CD4-positive, CD25-positive, alpha-beta regulatory T cell (primary cell): ENCODE measurements around the gene FBP1. TPM values are rescaled to one million over a fixed set of nuclear protein-coding genes. Genes with fewer than 3 reads are reported as not detected.
"Not testable (repeated sequence)": the region's sequence is repeated elsewhere in the genome, so short reads cannot be mapped to it uniquely, and the experiment has no call there.

Experiments used
- ATAC-seq, 2 donors: fragments of 150-1000 bp; cut with Tn5 transposase; one replicate each; pipeline ENCODE4 v1.10.0; 2021; ENCODE audit warnings: low read depth in 2 of 2, moderate number of reproducible peaks in 2 of 2, moderate library complexity in 1 of 2
- DNase-seq, 3 donors: peaks; one replicate each; pipeline versions ENCODE4 v3.0.0 to v3.0.0-alpha.2; 2012 to 2022; ENCODE audit warnings: mixed read lengths in 1 of 3
- H3K27ac ChIP-seq: one replicate; pipeline ENCODE4 v1.7.0; 2013; ENCODE audit warnings: mild to moderate bottlenecking, low read length; ENCODE audit not compliant: insufficient read depth, poor library complexity, severe bottlenecking
- H3K27me3 ChIP-seq: one replicate; pipeline ENCODE4 v1.7.0; 2013; ENCODE audit warnings: low read length; ENCODE audit not compliant: control insufficient read depth, insufficient read depth
- H3K36me3 ChIP-seq: one replicate; pipeline ENCODE4 v1.7.0; 2013; ENCODE audit warnings: mild to moderate bottlenecking, low read length, moderate library complexity; ENCODE audit not compliant: control insufficient read depth, insufficient read depth
- H3K4me1 ChIP-seq: 2 replicates; pipeline ENCODE4 v1.7.0; 2013; ENCODE audit warnings: mild to moderate bottlenecking, low read length; ENCODE audit not compliant: insufficient read depth, control insufficient read depth, poor library complexity, severe bottlenecking
- H3K4me3 ChIP-seq: one replicate; pipeline ENCODE4 v1.7.0; 2013; ENCODE audit warnings: low read depth, mild to moderate bottlenecking, low read length, moderate library complexity
- H3K9me3 ChIP-seq, 2 experiments: 1 replicate in 1 of 2; 2 replicates in 1 of 2; pipeline ENCODE4 v1.7.0; 2013; ENCODE audit warnings: low read length in 2 of 2, mild to moderate bottlenecking in 1 of 2, moderate library complexity in 1 of 2; ENCODE audit not compliant: control insufficient read depth in 2 of 2
- H3K27ac Mint-ChIP-seq, 3 donors: one replicate each; pipeline ENCODE4 v1.8.0; 2020 to 2022; ENCODE audit warnings: mild to moderate bottlenecking in 3 of 3, mixed read lengths in 3 of 3, moderate library complexity in 2 of 3
- H3K27me3 Mint-ChIP-seq: one replicate; pipeline ENCODE4 v1.8.0; 2022; ENCODE audit warnings: mild to moderate bottlenecking, mixed read lengths
- H3K36me3 Mint-ChIP-seq: one replicate; pipeline ENCODE4 v1.8.0; 2020; ENCODE audit warnings: mixed read lengths
- H3K4me1 Mint-ChIP-seq, 4 donors: one replicate each; pipeline ENCODE4 v1.8.0; 2020 to 2022; ENCODE audit warnings: mixed read lengths in 4 of 4, mild to moderate bottlenecking in 1 of 4
- H3K4me3 Mint-ChIP-seq, 4 donors: one replicate each; pipeline ENCODE4 v1.8.0; 2020 to 2022; ENCODE audit warnings: mild to moderate bottlenecking in 4 of 4, mixed read lengths in 4 of 4, moderate library complexity in 3 of 4
- H3K9me3 Mint-ChIP-seq, 7 donors: one replicate each; pipeline ENCODE4 v1.8.0; 2020 to 2022; ENCODE audit warnings: mixed read lengths in 7 of 7, mild to moderate bottlenecking in 3 of 7, moderate library complexity in 2 of 7
- polyA plus RNA-seq, 4 donors: library from polyadenylated mRNA; unstranded; fragments of 300-500 nt; fragmentation: Illumina TruSeq; gene quantifications; one replicate each; pipeline ENCODE4 v1.2.3, GENCODE V29; 2021
- total RNA-seq: library from RNA; stranded (reverse); gene quantifications from one replicate; pipeline ENCODE4 v1.2.3, GENCODE V29; 2022

Gene FBP1
- total and polyA plus RNA-seq, 5 donors from 2014 or later, result 0.42 to 9.2 (median 4.8) TPM

DNA sequence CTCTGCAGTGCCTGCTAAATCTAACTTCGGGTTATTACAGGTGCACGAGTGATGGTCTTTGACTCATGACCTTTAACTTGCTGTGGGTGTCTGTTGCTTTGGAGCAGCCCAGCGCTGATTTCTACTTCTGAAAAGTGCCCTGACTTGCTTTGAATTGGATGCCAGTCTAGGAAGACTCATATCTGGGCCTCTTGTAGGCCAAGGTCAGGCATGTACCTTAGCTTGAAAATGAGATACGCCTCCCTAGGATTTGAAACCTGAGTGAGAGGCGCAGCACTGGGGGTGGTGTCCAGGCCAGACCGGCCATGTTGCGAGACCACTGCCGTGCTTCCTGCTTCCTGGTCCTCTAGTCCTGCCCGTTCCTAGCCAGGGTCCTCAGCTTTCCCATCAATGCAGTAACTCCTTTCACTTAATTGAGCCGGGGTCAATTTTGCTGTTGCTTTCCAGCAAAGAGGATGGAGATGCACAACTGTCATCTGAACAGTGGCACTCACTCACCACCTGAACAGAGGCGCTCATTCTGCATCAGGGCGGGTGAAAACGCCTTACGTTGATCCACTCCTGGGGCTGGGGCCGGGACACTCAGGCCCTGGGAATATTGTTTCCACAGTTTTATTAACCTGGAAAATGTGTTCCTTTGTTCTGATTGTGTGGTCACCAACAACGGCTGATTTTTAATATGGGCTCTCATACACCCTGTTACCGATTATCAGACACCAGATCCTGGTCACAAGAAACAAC is 70.2 kb downstream of the FBP1 start:
- no peaks in the 10 kb centered on the region for H3K9me3 ChIP-seq
- Mint-ChIP-seq H3K9me3 (peaks cover 0 to 2% (median 0%) of the 10 kb centered on the region in 7 donors), H3K27ac (no peak overlapping the region), H3K4me3 (no peak overlapping the region), H3K4me1 (no peaks in the 10 kb centered on the region), H3K27me3 (peaks cover 24% of the 10 kb centered on the region), H3K36me3 (no peaks in the 10 kb centered on the region)
- no peaks in the 10 kb centered on the region for H3K4me1 ChIP-seq
- H3K27me3 ChIP-seq, result peaks cover 5% of the 10 kb centered on the region
- ATAC-seq (no peak), DNase-seq (no peak)
- H3K4me3 ChIP-seq, result no peak overlapping the region
- H3K27ac ChIP-seq, result no peak overlapping the region
- no peaks in the 10 kb centered on the region for H3K36me3 ChIP-seq

- no peak for ATAC-seq
- Histone ChIP-seq H3K27me3 (peaks cover 3% of the 10 kb centered on the region), H3K27ac (no peak overlapping the region), H3K4me3 (no peak overlapping the region), H3K36me3 (no peaks in the 10 kb centered on the region), H3K9me3 (no peaks in the 10 kb centered on the region), H3K4me1 (no peaks in the 10 kb centered on the region)
- no peak for DNase-seq
- Mint-ChIP-seq H3K27ac (no peak overlapping the region), H3K9me3 (peaks cover 0 to 5% (median 1%) of the 10 kb centered on the region in 7 donors), H3K4me3 (no peak overlapping the region), H3K27me3 (peaks cover 16% of the 10 kb centered on the region), H3K36me3 (no peaks in the 10 kb centered on the region), H3K4me1 (no peaks in the 10 kb centered on the region)
Observed at GRCh38 chr9:94568250-94568889, 70.9 kb downstream of the FBP1 start.

GRCh38 chr9:94567271-94567670 is 72.0 kb downstream of the FBP1 start:
- peaks cover 10% of the 10 kb centered on the region for H3K27me3 Mint-ChIP-seq
- H3K4me1 ChIP-seq, result no peaks in the 10 kb centered on the region
- H3K4me3 ChIP-seq, result no peak overlapping the region
- H3K36me3 Mint-ChIP-seq, result no peaks in the 10 kb centered on the region
- no peaks in the 10 kb centered on the region for H3K36me3 ChIP-seq
- ATAC-seq (no peak), DNase-seq (no peak)
- H3K27ac ChIP-seq, result no peak overlapping the region
- H3K27me3 ChIP-seq, result peaks cover 3% of the 10 kb centered on the region
- H3K4me3 Mint-ChIP-seq, result no peak overlapping the region
- peaks cover 0 to 5% (median 1%) of the 10 kb centered on the region in 7 donors for H3K9me3 Mint-ChIP-seq
- no peaks in the 10 kb centered on the region for H3K4me1 Mint-ChIP-seq
- no peak overlapping the region for H3K27ac Mint-ChIP-seq
- no peaks in the 10 kb centered on the region for H3K9me3 ChIP-seq

- Mint-ChIP-seq H3K9me3 (peaks cover 0 to 5% (median 1%) of the 10 kb centered on the region in 7 donors), H3K4me1 (no peaks in the 10 kb centered on the region), H3K4me3 (no peak overlapping the region), H3K36me3 (no peaks in the 10 kb centered on the region), H3K27ac (no peak overlapping the region), H3K27me3 (peaks cover 9% of the 10 kb centered on the region)
- Histone ChIP-seq H3K4me1 (no peaks in the 10 kb centered on the region), H3K36me3 (no peaks in the 10 kb centered on the region), H3K27ac (no peak overlapping the region), H3K4me3 (no peak overlapping the region), H3K9me3 (no peaks in the 10 kb centered on the region), H3K27me3 (peaks cover 3% of the 10 kb centered on the region)
- DNase-seq (no peak), ATAC-seq (no peak)
Observed at GRCh38 chr9:94566550-94566949, 72.8 kb downstream of the FBP1 start.

DNA sequence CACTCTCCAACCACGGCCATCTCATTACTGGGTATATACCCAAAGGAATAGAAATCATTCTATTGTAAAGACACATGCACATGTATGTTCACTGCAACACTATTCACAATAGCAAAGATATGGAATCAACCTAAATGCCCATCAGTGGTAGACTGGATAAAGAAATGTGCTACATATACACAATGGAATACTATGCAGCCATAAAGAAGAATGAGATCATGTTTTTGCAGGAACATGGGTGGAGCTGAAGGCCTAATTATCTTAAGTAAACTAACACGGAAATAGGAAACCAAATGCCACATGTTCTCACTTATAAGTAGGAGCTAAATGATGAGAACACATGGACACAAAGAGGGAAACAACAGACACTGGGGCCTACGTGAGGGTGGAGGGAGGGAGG is 75.0 kb downstream of the FBP1 start:
- not testable (repeated sequence) for DNase-seq, H3K27ac ChIP-seq, H3K27ac Mint-ChIP-seq, H3K9me3 Mint-ChIP-seq, ATAC-seq, H3K9me3 ChIP-seq, H3K4me1 Mint-ChIP-seq, H3K27me3 Mint-ChIP-seq, H3K4me1 ChIP-seq, H3K4me3 Mint-ChIP-seq, H3K36me3 ChIP-seq, H3K36me3 Mint-ChIP-seq, H3K27me3 ChIP-seq, H3K4me3 ChIP-seq

- Mint-ChIP-seq H3K27ac (no peak overlapping the region), H3K4me1 (no peaks in the 10 kb centered on the region)
- H3K9me3 ChIP-seq, result no peaks in the 10 kb centered on the region
Observed at GRCh38 chr9:94563548-94563947, 75.8 kb downstream of the FBP1 start.

GRCh38 chr9:94560237-94560636 is 79.1 kb downstream of the FBP1 start:
- no peaks in the 10 kb centered on the region for H3K4me1 ChIP-seq
- Mint-ChIP-seq H3K27ac (no peak overlapping the region), H3K4me1 (no peaks in the 10 kb centered on the region), H3K27me3 (peaks cover 11% of the 10 kb centered on the region), H3K36me3 (no peaks in the 10 kb centered on the region), H3K4me3 (no peak overlapping the region), H3K9me3 (peaks cover 0 to 5% (median 1%) of the 10 kb centered on the region in 7 donors)
- no peaks in the 10 kb centered on the region for H3K9me3 ChIP-seq
- no peaks in the 10 kb centered on the region for H3K36me3 ChIP-seq
- ATAC-seq (no peak), DNase-seq (no peak)
- H3K27ac ChIP-seq, result no peak overlapping the region
- H3K27me3 ChIP-seq, result peaks cover 3% of the 10 kb centered on the region
- H3K4me3 ChIP-seq, result no peak overlapping the region

More at GRCh38 chr9:94563548-94563947, 75.8 kb downstream of the FBP1 start:
- no peak for ATAC-seq
- no peaks in the 10 kb centered on the region for H3K4me1 ChIP-seq
- no peak overlapping the region for H3K4me3 ChIP-seq
- no peak overlapping the region for H3K27ac ChIP-seq
- Mint-ChIP-seq H3K9me3 (peaks cover 0 to 5% (median 1%) of the 10 kb centered on the region in 7 donors), H3K36me3 (no peaks in the 10 kb centered on the region), H3K27me3 (peaks cover 5% of the 10 kb centered on the region), H3K4me3 (no peak overlapping the region)
- DNase-seq, result no peak
- no peaks in the 10 kb centered on the region for H3K36me3 ChIP-seq
- peaks cover 3% of the 10 kb centered on the region for H3K27me3 ChIP-seq

GRCh38 chr9:94557376-94557775 is 81.9 kb downstream of the FBP1 start:
- H3K4me1 Mint-ChIP-seq, result no peaks in the 10 kb centered on the region
- no peaks in the 10 kb centered on the region for H3K27me3 ChIP-seq
- no peak overlapping the region for H3K27ac ChIP-seq
- no peak overlapping the region for H3K27ac Mint-ChIP-seq
- ATAC-seq (no peak), DNase-seq (no peak)
- no peaks in the 10 kb centered on the region for H3K9me3 ChIP-seq
- H3K4me1 ChIP-seq, result no peaks in the 10 kb centered on the region
- peaks cover 0 to 2% (median 0%) of the 10 kb centered on the region in 7 donors for H3K9me3 Mint-ChIP-seq
- H3K4me3 ChIP-seq, result no peak overlapping the region
- H3K4me3 Mint-ChIP-seq, result no peak overlapping the region
- H3K36me3 ChIP-seq, result no peaks in the 10 kb centered on the region
- peaks cover 6% of the 10 kb centered on the region for H3K27me3 Mint-ChIP-seq
- H3K36me3 Mint-ChIP-seq, result no peaks in the 10 kb centered on the region
